Stomach (tissue), 9 donors: ENCODE results near the gene CACUL1. TPM values are rescaled to one million over a fixed set of nuclear protein-coding genes. Genes with fewer than 3 reads are reported as not detected.

ENCODE experiments used
- DNase-seq, 2 donors: peaks; one replicate each; pipeline versions ENCODE4 v3.0.0 to v3.0.0-alpha.2; 2013 to 2019
- H3K27ac ChIP-seq, 5 donors: fragments of 200-600 bp in 4 of 5; sonication (generic) in 4 of 5; one replicate each; pipeline ENCODE4 v1.5.1; 2013 to 2019; ENCODE audit warnings: mild to moderate bottlenecking in 1 of 5, moderate library complexity in 1 of 5
- H3K27me3 ChIP-seq, 3 donors: fragments of 200-600 bp; sonication (generic); one replicate each; pipeline ENCODE4 v1.5.1; 2017 to 2019; ENCODE audit warnings: mixed run types in 1 of 3
- H3K36me3 ChIP-seq, 4 donors: fragments of 200-600 bp; sonication (generic); 1 replicate in 3 of 4; 2 replicates in 1 of 4; pipeline ENCODE4 v1.5.1; 2016 to 2019
- H3K4me1 ChIP-seq, 4 donors: fragments of 200-600 bp; sonication (generic); one replicate each; pipeline ENCODE4 v1.5.1; 2016 to 2019
- H3K4me3 ChIP-seq, 4 donors: fragments of 200-600 bp; sonication (generic) in 3 of 4; one replicate each; pipeline ENCODE4 v1.5.1; 2016 to 2019; ENCODE audit warnings: mild to moderate bottlenecking in 1 of 4
- H3K9me3 ChIP-seq, 4 donors: fragments of 200-600 bp; sonication (generic); one replicate each; pipeline ENCODE4 v1.5.1; 2016 to 2019
- EP300 ChIP-seq: sonication (generic); formaldehyde crosslinking; IDR thresholded peaks from one replicate; pipeline ENCODE4 v1.6.1; 2017; ENCODE audit warnings: antibody characterized with exemption
- POLR2A ChIP-seq, 4 donors: fragments of 450-650 bp; IDR thresholded peaks; one replicate each; pipeline ENCODE4 v1.6.1; 2016; ENCODE audit warnings: antibody characterized with exemption in 4 of 4, control low read depth in 2 of 4, mild to moderate bottlenecking in 1 of 4, moderate library complexity in 1 of 4
- POLR2AphosphoS5 ChIP-seq, 3 donors: sonication (generic); formaldehyde crosslinking; IDR thresholded peaks; one replicate each; pipeline ENCODE4 v1.6.1; 2016; ENCODE audit warnings: antibody characterized with exemption in 3 of 3
- WGBS, 5 donors: extraction: QIAGEN DNeasy Blood & Tissue Kit in 3 of 5; methylation state at CpG; one replicate each; pipeline versions ENCODE4 v1.1.5 to v1.1.7; 2013 to 2018; 5-methylcytosine and 5-hydroxymethylcytosine counted together
- intact Hi-C: fragments of 100-400 bp; cut with DNase I; formaldehyde crosslinking; loops from one replicate; pipeline ENCODE4 v1.15.1; 2023; ENCODE audit warnings: low total_unique reads
- polyA plus RNA-seq, 3 donors: library from polyadenylated mRNA; stranded (reverse); fragments of 200-250 nt; gene quantifications; one replicate each; pipeline ENCODE4 v1.2.3, GENCODE V29; 2013
- total RNA-seq, 5 donors: library from RNA; depleted of rRNA; stranded (reverse); fragments of >200 nt; gene quantifications; one replicate each; pipeline versions ENCODE4 v1.1.0 to v1.2.3, GENCODE V29; 2014 to 2016
- TF ChIP-seq, protein P1 (sequence below), 7 experiments: fragments of 450-650 bp in 4 of 7; fragments of 200-600 bp in 3 of 7; sonication (generic) in 3 of 7; IDR thresholded peaks; one replicate each; pipeline ENCODE4 v1.5.1; 2016 to 2019; ENCODE audit warnings: antibody characterized with exemption in 7 of 7, control low read depth in 2 of 7, mild to moderate bottlenecking in 1 of 7
- donor health status: healthy with polysubstance abuse.
- donor health status: Bipolar disorder and iron deficiency.
- donor health status: healthy.

The CACUL1 gene
- total and polyA plus RNA-seq, 8 donors: 5.1 to 76.9 (median 18.5) TPM

DNA sequence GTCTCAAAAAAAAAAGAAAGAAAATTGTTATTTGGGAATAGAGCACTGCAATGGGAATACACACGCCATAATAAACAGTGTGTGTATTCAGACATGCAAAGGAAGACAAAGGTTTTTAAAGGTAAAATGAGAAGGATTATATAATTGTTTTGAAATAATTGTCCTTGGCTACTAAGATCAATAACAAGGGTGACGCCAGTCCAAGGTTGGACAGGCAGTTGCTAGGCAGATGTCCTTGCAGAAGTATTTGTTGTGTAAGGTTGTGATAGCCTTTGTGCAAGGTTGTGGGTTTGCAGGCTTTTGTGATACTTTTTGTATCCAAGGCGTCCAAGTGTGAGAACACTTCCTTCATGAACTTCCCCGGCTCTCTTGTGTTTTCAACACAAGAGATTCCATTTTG is 87.0 kb downstream of the CACUL1 start:
- peaks cover 0 to 1% (median 0%) of the 10 kb centered on the region in 4 donors for H3K9me3 ChIP-seq
- H3K4me3 ChIP-seq: no peak overlapping the region
- H3K36me3 ChIP-seq: peaks cover 0 to under 1% (median 0%) of the 10 kb centered on the region in 4 donors
- no peak overlapping the region for H3K27ac ChIP-seq
- TF ChIP-seq EP300 (no peak), POLR2A (IDR thresholded peaks at IDR 0.05) (no peak), POLR2AphosphoS5 (IDR thresholded peaks at IDR 0.05) (no peak)
- TF ChIP-seq, protein P1, sequence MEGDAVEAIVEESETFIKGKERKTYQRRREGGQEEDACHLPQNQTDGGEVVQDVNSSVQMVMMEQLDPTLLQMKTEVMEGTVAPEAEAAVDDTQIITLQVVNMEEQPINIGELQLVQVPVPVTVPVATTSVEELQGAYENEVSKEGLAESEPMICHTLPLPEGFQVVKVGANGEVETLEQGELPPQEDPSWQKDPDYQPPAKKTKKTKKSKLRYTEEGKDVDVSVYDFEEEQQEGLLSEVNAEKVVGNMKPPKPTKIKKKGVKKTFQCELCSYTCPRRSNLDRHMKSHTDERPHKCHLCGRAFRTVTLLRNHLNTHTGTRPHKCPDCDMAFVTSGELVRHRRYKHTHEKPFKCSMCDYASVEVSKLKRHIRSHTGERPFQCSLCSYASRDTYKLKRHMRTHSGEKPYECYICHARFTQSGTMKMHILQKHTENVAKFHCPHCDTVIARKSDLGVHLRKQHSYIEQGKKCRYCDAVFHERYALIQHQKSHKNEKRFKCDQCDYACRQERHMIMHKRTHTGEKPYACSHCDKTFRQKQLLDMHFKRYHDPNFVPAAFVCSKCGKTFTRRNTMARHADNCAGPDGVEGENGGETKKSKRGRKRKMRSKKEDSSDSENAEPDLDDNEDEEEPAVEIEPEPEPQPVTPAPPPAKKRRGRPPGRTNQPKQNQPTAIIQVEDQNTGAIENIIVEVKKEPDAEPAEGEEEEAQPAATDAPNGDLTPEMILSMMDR (IDR thresholded peaks at IDR 0.05): no peak
- H3K4me1 ChIP-seq: peaks cover 4 to 33% (median 22%) of the 10 kb centered on the region in 4 donors
- no peaks in the 10 kb centered on the region for H3K27me3 ChIP-seq
- DNase-seq: no peak
- 72 to 93% (median 80%) methylated on average over 3 to 4 of the region's 4 CpGs for WGBS, 5 donors
- intact Hi-C loops: no loop called here

DNA sequence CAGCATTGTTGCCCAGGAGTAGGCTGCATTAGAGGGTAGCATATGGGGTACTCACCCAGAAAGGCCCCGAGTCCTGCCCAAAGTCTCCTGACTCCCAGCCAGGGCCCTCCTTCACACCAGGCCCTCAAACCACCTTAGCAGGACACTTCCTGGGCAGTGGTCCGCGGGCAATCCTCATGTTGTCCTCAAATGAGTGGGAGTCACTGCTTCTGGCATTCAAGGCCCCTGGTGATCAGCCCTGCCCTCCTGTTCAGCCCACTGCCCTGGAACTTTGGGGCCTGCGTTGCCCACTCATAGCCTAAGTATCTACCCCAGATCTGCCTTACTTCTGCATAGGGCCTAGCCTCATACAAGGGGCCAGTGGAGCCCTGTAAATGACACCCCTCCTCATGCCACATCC is 88.4 kb downstream of the CACUL1 start:
- Histone ChIP-seq H3K36me3 (no peaks in the 10 kb centered on the region), H3K27ac (no peak overlapping the region), H3K9me3 (peaks cover 0 to 10% (median 7%) of the 10 kb centered on the region in 4 donors), H3K4me3 (no peak overlapping the region), H3K27me3 (no peaks in the 10 kb centered on the region), H3K4me1 (peaks cover 4 to 33% (median 22%) of the 10 kb centered on the region in 4 donors)
- TF ChIP-seq, protein P1 (IDR thresholded peaks at IDR 0.05): no peak
- no peak for DNase-seq
- WGBS, 5 donors: 80 to 100% (median 86%) methylated on average over 1 to 4 of the region's 4 CpGs
- intact Hi-C loops: no loop called here

DNA sequence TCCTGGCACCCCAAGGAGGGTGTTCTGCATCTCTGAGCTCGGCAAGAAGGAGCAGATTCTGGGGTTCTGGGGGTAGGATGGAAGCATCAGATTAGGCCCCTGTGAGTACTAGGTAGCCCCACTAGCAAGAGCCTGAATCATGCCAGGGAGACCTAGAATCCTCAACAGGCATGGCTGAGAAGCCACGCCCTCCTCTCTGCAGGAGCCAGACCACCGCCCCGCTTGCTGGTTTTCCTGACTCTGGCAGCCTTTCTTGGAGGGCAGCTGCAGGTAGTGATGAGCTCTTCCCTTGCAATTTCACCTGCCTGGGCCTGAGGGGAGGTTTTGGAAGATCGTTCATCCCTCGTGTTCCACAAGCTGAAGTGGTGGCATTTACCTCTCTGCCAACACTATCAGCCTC is 90.4 kb downstream of the CACUL1 start:
- intact Hi-C loops: no loop called here
- peaks cover 4 to 16% (median 9%) of the 10 kb centered on the region in 4 donors for H3K4me1 ChIP-seq
- peaks cover 0 to 25% (median 17%) of the 10 kb centered on the region in 4 donors for H3K9me3 ChIP-seq
- H3K4me3 ChIP-seq: no peak overlapping the region
- H3K27ac ChIP-seq: no peak overlapping the region
- no peak for TF ChIP-seq EP300
- no peak for TF ChIP-seq POLR2A (IDR thresholded peaks at IDR 0.05)
- DNase-seq: no peak
- no peaks in the 10 kb centered on the region for H3K27me3 ChIP-seq
- H3K36me3 ChIP-seq: no peaks in the 10 kb centered on the region
- WGBS, 5 donors: 49 to 81% (median 60%) methylated on average over 5 to 6 of the region's 6 CpGs

DNA sequence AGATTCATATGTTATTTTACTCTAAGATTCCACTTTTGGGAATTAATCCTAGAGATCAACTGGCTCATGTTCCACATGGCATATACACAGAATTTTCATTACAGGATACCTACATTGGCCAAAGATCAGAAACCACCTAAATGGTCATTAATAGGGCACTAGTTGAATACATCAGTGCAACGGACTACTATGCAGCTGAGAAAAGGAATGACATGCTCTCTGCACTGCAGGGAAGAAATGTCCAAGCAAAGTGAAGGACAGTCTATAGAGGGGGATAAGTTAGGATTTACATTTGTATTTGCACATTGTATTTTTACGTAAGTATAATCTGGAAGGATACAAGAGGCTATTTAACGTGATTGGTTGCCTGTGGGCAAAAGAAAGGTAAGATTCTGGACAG is 91.6 kb downstream of the CACUL1 start:
- Histone ChIP-seq H3K4me1 (peaks cover 0 to 4% (median under 1%) of the 10 kb centered on the region in 4 donors), H3K36me3 (no peaks in the 10 kb centered on the region), H3K27me3 (no peaks in the 10 kb centered on the region), H3K4me3 (no peak overlapping the region), H3K27ac (no peak overlapping the region), H3K9me3 (peaks cover 0 to 36% (median 28%) of the 10 kb centered on the region in 4 donors)
- no peak for TF ChIP-seq EP300
- TF ChIP-seq POLR2A (IDR thresholded peaks at IDR 0.05): no peak
- no peak for TF ChIP-seq POLR2AphosphoS5 (IDR thresholded peaks at IDR 0.05)
- TF ChIP-seq, protein P1 (IDR thresholded peaks at IDR 0.05): no peak
- no peak for DNase-seq
- intact Hi-C loops: no loop called here
- 81 to 94% (median 90%) methylated on average over 3 of the region's 3 CpGs for WGBS, 5 donors

DNA sequence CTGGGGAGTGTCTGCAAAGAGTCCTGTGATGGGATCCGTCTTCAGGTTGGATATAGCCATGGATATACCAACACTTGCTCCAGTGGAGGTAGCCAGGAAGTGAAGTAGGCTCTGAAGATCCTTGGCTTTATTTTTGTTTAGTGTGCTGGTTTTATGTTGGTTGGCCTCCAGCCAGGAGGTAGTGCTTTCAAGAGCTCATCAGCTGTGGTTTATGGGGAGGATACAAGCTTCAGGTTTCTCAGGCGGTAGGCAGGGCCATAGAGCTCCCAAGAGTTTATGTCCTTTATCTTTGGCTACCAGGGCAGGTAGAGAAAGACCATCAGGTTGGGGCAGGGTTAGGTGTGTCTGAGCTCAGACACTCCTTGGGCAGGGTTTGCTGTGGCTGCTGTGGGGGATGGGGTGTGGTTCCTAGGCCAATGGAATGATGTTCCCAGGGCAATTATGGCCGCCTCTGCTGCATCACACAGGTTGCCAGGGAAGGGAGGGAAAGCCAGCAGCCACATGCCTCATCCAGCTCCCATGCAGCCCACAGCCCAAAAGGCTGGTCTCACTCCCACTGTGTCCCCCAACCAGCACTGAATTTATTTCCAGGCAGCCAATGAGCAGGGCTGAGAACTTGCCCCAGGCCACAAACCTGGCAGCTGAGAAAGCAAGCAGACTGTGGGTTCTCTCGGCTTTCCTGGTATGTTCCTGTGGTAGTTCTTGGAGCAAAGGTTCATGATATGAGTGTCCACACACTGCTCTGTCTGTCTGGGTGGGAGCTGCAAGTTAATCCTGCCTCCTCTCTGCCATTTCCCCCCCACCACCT is 92.3 kb downstream of the CACUL1 start:
- H3K4me3 ChIP-seq: no peak overlapping the region
- no peak for DNase-seq
- peaks cover 0 to 41% (median 30%) of the 10 kb centered on the region in 4 donors for H3K9me3 ChIP-seq
- TF ChIP-seq EP300: no peak
- TF ChIP-seq, protein P1 (IDR thresholded peaks at IDR 0.05): no peak
- TF ChIP-seq POLR2A (IDR thresholded peaks at IDR 0.05): no peak
- TF ChIP-seq POLR2AphosphoS5 (IDR thresholded peaks at IDR 0.05): no peak
- H3K27me3 ChIP-seq: no peaks in the 10 kb centered on the region
- intact Hi-C loops: no loop called here
- no peaks in the 10 kb centered on the region for H3K36me3 ChIP-seq
- H3K4me1 ChIP-seq: no peaks in the 10 kb centered on the region
- 78 to 92% (median 90%) methylated on average over 4 of the region's 4 CpGs for WGBS, 5 donors
- no peak overlapping the region for H3K27ac ChIP-seq
